ENCODE data around the gene IMPA2.

GRCh38 chr18:11955239-11956029, 25.9 kb upstream of the IMPA2 start:
- no peak for TF ChIP-seq POLR2A (IDR thresholded peaks at IDR 0.05)
- TF ChIP-seq, protein P1, sequence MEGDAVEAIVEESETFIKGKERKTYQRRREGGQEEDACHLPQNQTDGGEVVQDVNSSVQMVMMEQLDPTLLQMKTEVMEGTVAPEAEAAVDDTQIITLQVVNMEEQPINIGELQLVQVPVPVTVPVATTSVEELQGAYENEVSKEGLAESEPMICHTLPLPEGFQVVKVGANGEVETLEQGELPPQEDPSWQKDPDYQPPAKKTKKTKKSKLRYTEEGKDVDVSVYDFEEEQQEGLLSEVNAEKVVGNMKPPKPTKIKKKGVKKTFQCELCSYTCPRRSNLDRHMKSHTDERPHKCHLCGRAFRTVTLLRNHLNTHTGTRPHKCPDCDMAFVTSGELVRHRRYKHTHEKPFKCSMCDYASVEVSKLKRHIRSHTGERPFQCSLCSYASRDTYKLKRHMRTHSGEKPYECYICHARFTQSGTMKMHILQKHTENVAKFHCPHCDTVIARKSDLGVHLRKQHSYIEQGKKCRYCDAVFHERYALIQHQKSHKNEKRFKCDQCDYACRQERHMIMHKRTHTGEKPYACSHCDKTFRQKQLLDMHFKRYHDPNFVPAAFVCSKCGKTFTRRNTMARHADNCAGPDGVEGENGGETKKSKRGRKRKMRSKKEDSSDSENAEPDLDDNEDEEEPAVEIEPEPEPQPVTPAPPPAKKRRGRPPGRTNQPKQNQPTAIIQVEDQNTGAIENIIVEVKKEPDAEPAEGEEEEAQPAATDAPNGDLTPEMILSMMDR (IDR thresholded peaks at IDR 0.05): no peak
